CD4-positive, CD25-positive, alpha-beta regulatory T cell (primary cell): ENCODE results near the gene LGALS9B. TPM values are rescaled to one million over a fixed set of nuclear protein-coding genes. Genes with fewer than 3 reads are reported as not detected.
"Not testable (repeated sequence)": the region's sequence is repeated elsewhere in the genome, so short reads cannot be mapped to it uniquely, and the experiment has no call there.

ENCODE experiments used
- ATAC-seq, 2 donors: fragments of 150-1000 bp; cut with Tn5 transposase; one replicate each; pipeline ENCODE4 v1.10.0; 2021; ENCODE audit warnings: low read depth in 2 of 2, moderate number of reproducible peaks in 2 of 2, moderate library complexity in 1 of 2
- DNase-seq, 3 donors: peaks; one replicate each; pipeline versions ENCODE4 v3.0.0 to v3.0.0-alpha.2; 2012 to 2022; ENCODE audit warnings: mixed read lengths in 1 of 3
- H3K27ac ChIP-seq: one replicate; pipeline ENCODE4 v1.7.0; 2013; ENCODE audit warnings: mild to moderate bottlenecking, low read length; ENCODE audit not compliant: insufficient read depth, poor library complexity, severe bottlenecking
- H3K27me3 ChIP-seq: one replicate; pipeline ENCODE4 v1.7.0; 2013; ENCODE audit warnings: low read length; ENCODE audit not compliant: control insufficient read depth, insufficient read depth
- H3K36me3 ChIP-seq: one replicate; pipeline ENCODE4 v1.7.0; 2013; ENCODE audit warnings: mild to moderate bottlenecking, low read length, moderate library complexity; ENCODE audit not compliant: control insufficient read depth, insufficient read depth
- H3K4me1 ChIP-seq: 2 replicates; pipeline ENCODE4 v1.7.0; 2013; ENCODE audit warnings: mild to moderate bottlenecking, low read length; ENCODE audit not compliant: insufficient read depth, control insufficient read depth, poor library complexity, severe bottlenecking
- H3K4me3 ChIP-seq: one replicate; pipeline ENCODE4 v1.7.0; 2013; ENCODE audit warnings: low read depth, mild to moderate bottlenecking, low read length, moderate library complexity
- H3K9me3 ChIP-seq, 2 experiments: 1 replicate in 1 of 2; 2 replicates in 1 of 2; pipeline ENCODE4 v1.7.0; 2013; ENCODE audit warnings: low read length in 2 of 2, mild to moderate bottlenecking in 1 of 2, moderate library complexity in 1 of 2; ENCODE audit not compliant: control insufficient read depth in 2 of 2
- H3K27ac Mint-ChIP-seq, 3 donors: one replicate each; pipeline ENCODE4 v1.8.0; 2020 to 2022; ENCODE audit warnings: mild to moderate bottlenecking in 3 of 3, mixed read lengths in 3 of 3, moderate library complexity in 2 of 3
- H3K27me3 Mint-ChIP-seq: one replicate; pipeline ENCODE4 v1.8.0; 2022; ENCODE audit warnings: mild to moderate bottlenecking, mixed read lengths
- H3K36me3 Mint-ChIP-seq: one replicate; pipeline ENCODE4 v1.8.0; 2020; ENCODE audit warnings: mixed read lengths
- H3K4me1 Mint-ChIP-seq, 4 donors: one replicate each; pipeline ENCODE4 v1.8.0; 2020 to 2022; ENCODE audit warnings: mixed read lengths in 4 of 4, mild to moderate bottlenecking in 1 of 4
- H3K4me3 Mint-ChIP-seq, 4 donors: one replicate each; pipeline ENCODE4 v1.8.0; 2020 to 2022; ENCODE audit warnings: mild to moderate bottlenecking in 4 of 4, mixed read lengths in 4 of 4, moderate library complexity in 3 of 4
- H3K9me3 Mint-ChIP-seq, 7 donors: one replicate each; pipeline ENCODE4 v1.8.0; 2020 to 2022; ENCODE audit warnings: mixed read lengths in 7 of 7, mild to moderate bottlenecking in 3 of 7, moderate library complexity in 2 of 7
- polyA plus RNA-seq, 4 donors: library from polyadenylated mRNA; unstranded; fragments of 300-500 nt; fragmentation: Illumina TruSeq; gene quantifications; one replicate each; pipeline ENCODE4 v1.2.3, GENCODE V29; 2021
- total RNA-seq: library from RNA; stranded (reverse); gene quantifications from one replicate; pipeline ENCODE4 v1.2.3, GENCODE V29; 2022

The LGALS9B gene
- total and polyA plus RNA-seq, 5 donors from 2014 or later = 0.16 TPM; not detected in 4

GRCh38 chr17:20479889-20480591, 12.7 kb upstream of the LGALS9B start:
- not testable (repeated sequence) for H3K36me3 Mint-ChIP-seq, H3K4me1 Mint-ChIP-seq, H3K4me3 ChIP-seq, H3K36me3 ChIP-seq, H3K27me3 Mint-ChIP-seq, H3K4me3 Mint-ChIP-seq, H3K27ac ChIP-seq, H3K4me1 ChIP-seq, H3K27me3 ChIP-seq, H3K9me3 ChIP-seq, H3K9me3 Mint-ChIP-seq, H3K27ac Mint-ChIP-seq, ATAC-seq, DNase-seq

DNA sequence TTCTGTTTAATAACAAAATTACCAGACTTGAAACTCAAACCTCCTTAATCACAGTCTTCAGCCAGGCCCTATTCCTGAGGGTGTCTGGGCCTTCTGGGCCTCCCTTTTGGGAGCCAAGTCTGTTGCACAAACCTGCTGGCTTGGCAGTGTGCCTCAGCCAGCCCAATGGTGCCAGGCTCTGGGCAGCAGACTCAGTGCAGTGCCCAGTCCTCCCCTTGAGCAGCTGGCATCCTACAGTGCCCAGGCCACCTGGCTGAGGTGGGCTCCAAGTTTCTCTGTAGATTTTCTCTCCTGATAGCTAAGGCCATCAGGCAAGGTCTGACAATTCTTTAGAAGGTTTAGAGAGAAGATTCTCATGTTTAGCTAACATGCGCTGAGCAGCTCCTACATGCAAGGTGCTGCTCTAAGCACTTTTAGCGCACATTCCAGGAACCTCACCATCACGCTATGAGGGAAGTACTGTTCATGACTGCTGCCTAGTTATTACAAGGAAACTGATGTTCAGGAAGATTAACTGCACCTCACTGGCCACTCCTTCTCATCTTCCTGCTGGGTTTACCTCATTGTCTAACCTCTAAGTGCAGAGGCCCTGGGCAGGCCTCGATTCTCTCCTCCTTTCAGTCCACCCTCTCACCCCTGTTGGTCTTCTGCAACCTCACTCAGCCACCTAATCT, 10.2 kb upstream of the LGALS9B start:
- H3K27me3 Mint-ChIP-seq, H3K4me1 Mint-ChIP-seq, H3K36me3 ChIP-seq, ATAC-seq, H3K27me3 ChIP-seq, DNase-seq, H3K9me3 ChIP-seq, H3K4me3 Mint-ChIP-seq, H3K4me3 ChIP-seq, H3K27ac ChIP-seq, H3K9me3 Mint-ChIP-seq, H3K4me1 ChIP-seq, H3K36me3 Mint-ChIP-seq: not testable (repeated sequence)
- H3K27ac Mint-ChIP-seq = peak overlapping the region in 1 of 3 donors; percentile 5

GRCh38 chr17:20475137-20475831, 7.9 kb upstream of the LGALS9B start:
- not testable (repeated sequence) for H3K4me3 ChIP-seq, H3K27ac ChIP-seq, H3K27me3 Mint-ChIP-seq, H3K27ac Mint-ChIP-seq, H3K27me3 ChIP-seq, ATAC-seq, H3K4me1 Mint-ChIP-seq, H3K9me3 Mint-ChIP-seq, H3K4me1 ChIP-seq, H3K9me3 ChIP-seq, H3K36me3 ChIP-seq, DNase-seq, H3K4me3 Mint-ChIP-seq, H3K36me3 Mint-ChIP-seq

GRCh38 chr17:20474081-20474480, 6.7 kb upstream of the LGALS9B start:
- not testable (repeated sequence) for H3K27me3 Mint-ChIP-seq, H3K4me3 ChIP-seq, H3K27ac ChIP-seq, H3K4me1 ChIP-seq, H3K36me3 Mint-ChIP-seq, H3K9me3 Mint-ChIP-seq, H3K9me3 ChIP-seq, H3K36me3 ChIP-seq, ATAC-seq, H3K27me3 ChIP-seq, H3K27ac Mint-ChIP-seq, H3K4me3 Mint-ChIP-seq, H3K4me1 Mint-ChIP-seq, DNase-seq

DNA sequence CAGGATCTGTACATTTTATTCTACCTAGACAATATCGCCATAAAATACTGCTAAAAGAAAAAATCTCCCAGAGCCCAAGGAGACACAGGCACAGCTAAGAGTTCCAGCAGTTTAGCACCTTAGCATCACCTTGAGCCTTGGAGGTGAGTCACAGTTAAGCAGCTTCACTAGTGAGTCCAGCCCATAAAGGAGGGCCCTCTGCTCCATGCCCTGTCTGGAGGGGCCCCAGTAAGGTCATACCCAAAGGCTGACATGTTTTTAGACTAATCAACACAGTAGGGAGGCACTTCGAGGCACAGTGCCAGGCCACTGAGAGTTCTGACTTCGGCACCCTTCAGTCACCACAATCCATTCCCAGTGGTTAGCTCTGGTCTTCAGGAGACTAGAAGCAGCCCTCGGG, 2.6 kb upstream of the LGALS9B start:
- H3K36me3 Mint-ChIP-seq, H3K27me3 Mint-ChIP-seq, ATAC-seq, H3K4me1 Mint-ChIP-seq, H3K4me3 Mint-ChIP-seq, DNase-seq, H3K9me3 Mint-ChIP-seq, H3K4me1 ChIP-seq, H3K9me3 ChIP-seq, H3K27ac Mint-ChIP-seq, H3K27ac ChIP-seq, H3K27me3 ChIP-seq, H3K4me3 ChIP-seq, H3K36me3 ChIP-seq: not testable (repeated sequence)

GRCh38 chr17:20469107-20469506, 1.8 kb upstream of the LGALS9B start:
- not testable (repeated sequence) for H3K36me3 Mint-ChIP-seq, H3K27me3 ChIP-seq, H3K27ac ChIP-seq, DNase-seq, H3K4me3 Mint-ChIP-seq, H3K4me1 Mint-ChIP-seq, H3K9me3 Mint-ChIP-seq, H3K4me1 ChIP-seq, H3K9me3 ChIP-seq, H3K27ac Mint-ChIP-seq, ATAC-seq, H3K4me3 ChIP-seq, H3K27me3 Mint-ChIP-seq, H3K36me3 ChIP-seq

DNA sequence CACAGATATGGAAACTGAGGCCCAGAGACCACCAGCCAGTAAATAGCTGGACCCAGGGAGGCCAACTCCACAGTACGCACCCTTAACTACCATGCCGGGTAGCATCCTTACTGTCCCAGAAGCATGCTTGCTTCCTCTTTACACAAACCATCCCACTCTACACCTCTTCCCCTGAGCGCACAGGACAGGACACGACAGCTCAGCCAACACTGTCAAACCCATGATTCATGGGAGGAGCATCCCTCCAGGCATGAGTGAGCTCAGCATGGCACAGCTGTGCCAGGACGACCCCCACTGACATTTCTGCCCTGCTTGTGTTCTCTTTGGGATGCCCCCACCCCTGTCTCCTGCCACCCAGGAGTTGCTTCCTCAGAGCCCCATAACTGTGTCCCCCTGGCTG, 340 bp downstream of the LGALS9B start:
- not testable (repeated sequence) for H3K4me1 ChIP-seq, H3K27ac Mint-ChIP-seq, H3K36me3 Mint-ChIP-seq, H3K27me3 Mint-ChIP-seq, H3K9me3 ChIP-seq, ATAC-seq, H3K9me3 Mint-ChIP-seq, H3K4me3 ChIP-seq, H3K4me1 Mint-ChIP-seq, H3K36me3 ChIP-seq, H3K27me3 ChIP-seq, H3K27ac ChIP-seq, H3K4me3 Mint-ChIP-seq
- peak in 1 of 3 donors; percentile 0 for DNase-seq

DNA sequence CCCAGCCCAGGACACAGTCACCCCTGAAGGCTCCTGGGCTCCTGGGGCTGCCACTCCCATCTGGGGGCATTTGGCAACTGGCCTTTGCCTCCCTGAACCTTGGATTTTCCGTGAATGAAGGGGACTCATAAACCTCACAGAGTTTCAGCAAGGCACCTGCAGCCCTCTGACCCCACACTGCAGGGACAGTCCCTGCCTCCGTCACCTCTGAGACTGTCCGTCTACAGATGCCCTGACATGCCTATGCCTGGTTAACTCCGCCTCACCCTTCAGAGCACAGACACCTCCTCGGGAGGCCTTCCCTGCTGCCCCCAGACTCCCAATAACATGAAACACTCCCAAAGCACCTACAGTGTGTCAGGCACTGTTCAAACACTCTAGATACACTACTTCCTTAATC, 786 bp downstream of the LGALS9B start:
- not testable (repeated sequence) for H3K27me3 Mint-ChIP-seq, H3K4me3 Mint-ChIP-seq, H3K9me3 Mint-ChIP-seq, H3K4me1 Mint-ChIP-seq, H3K27ac Mint-ChIP-seq, H3K27ac ChIP-seq, H3K27me3 ChIP-seq, H3K36me3 ChIP-seq, H3K9me3 ChIP-seq, H3K36me3 Mint-ChIP-seq, H3K4me3 ChIP-seq, DNase-seq, ATAC-seq, H3K4me1 ChIP-seq
